Skeletal muscle tissue (tissue), 4 donors: ENCODE data around the gene ETF1. TPM values are rescaled to one million over a fixed set of nuclear protein-coding genes. Genes with fewer than 3 reads are reported as not detected.

Experiments used
- H3K27ac ChIP-seq: one replicate; pipeline ENCODE4 v1.7.0; 2013; ENCODE audit warnings: mild to moderate bottlenecking, low read depth, low read length, inconsistent platforms
- H3K27me3 ChIP-seq, 3 donors: one replicate each; pipeline ENCODE4 v1.7.0; 2013; ENCODE audit warnings: low read length in 3 of 3; ENCODE audit not compliant: control insufficient read depth in 3 of 3, insufficient read depth in 3 of 3
- H3K36me3 ChIP-seq, 3 donors: one replicate each; pipeline ENCODE4 v1.7.0; 2013; ENCODE audit warnings: low read length in 3 of 3; ENCODE audit not compliant: control insufficient read depth in 3 of 3, insufficient read depth in 3 of 3
- H3K4me1 ChIP-seq, 3 donors: one replicate each; pipeline ENCODE4 v1.7.0; 2013; ENCODE audit warnings: low read length in 3 of 3, mild to moderate bottlenecking in 3 of 3; ENCODE audit not compliant: control insufficient read depth in 3 of 3, insufficient read depth in 3 of 3
- H3K4me3 ChIP-seq, 3 donors: one replicate each; pipeline ENCODE4 v1.7.0; 2013; ENCODE audit warnings: low read length in 3 of 3
- H3K9ac ChIP-seq, 3 donors: one replicate each; pipeline ENCODE4 v1.7.0; 2013; ENCODE audit warnings: low read length in 3 of 3, mild to moderate bottlenecking in 3 of 3, moderate library complexity in 2 of 3, low read depth in 1 of 3
- H3K9me3 ChIP-seq, 3 donors: one replicate each; pipeline ENCODE4 v1.7.0; 2013; ENCODE audit warnings: low read length in 3 of 3; ENCODE audit not compliant: control insufficient read depth in 3 of 3
- total RNA-seq: library from RNA; depleted of rRNA; stranded (reverse); fragments of >200 nt; gene quantifications from one replicate; pipeline ENCODE4 v1.2.3, GENCODE V29; 2014
- donor health status: Osteomylitis.

Gene ETF1
- total RNA-seq, 1 donor from 2014 or later, result 45.4 TPM

DNA sequence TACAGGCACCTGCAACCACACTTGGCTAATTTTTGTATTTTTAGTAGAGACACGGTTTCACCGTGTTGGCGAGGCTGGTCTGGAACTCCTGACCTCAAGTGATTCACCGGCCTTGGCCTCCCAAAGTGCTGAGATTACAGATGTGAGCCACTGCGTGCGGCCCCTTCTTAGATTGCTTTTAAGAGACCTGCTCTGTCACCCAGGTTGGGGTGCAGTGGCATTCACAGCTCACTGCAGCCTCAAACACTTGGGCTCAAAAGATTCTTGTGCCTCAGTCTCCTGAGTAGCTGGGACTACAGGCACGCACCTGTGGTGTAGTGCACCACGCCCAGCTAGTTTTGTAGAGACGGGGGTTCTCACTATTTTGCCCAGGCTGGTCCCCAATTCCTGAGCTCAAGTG is 21.2 kb upstream of the ETF1 start:
- Histone ChIP-seq H3K9me3 (no peaks in the 10 kb centered on the region), H3K4me1 (no peaks in the 10 kb centered on the region), H3K4me3 (no peak overlapping the region), H3K36me3 (peaks cover 67 to 83% (median 80%) of the 10 kb centered on the region in 3 donors), H3K27ac (no peak overlapping the region), H3K9ac (no peak overlapping the region), H3K27me3 (no peaks in the 10 kb centered on the region)

DNA sequence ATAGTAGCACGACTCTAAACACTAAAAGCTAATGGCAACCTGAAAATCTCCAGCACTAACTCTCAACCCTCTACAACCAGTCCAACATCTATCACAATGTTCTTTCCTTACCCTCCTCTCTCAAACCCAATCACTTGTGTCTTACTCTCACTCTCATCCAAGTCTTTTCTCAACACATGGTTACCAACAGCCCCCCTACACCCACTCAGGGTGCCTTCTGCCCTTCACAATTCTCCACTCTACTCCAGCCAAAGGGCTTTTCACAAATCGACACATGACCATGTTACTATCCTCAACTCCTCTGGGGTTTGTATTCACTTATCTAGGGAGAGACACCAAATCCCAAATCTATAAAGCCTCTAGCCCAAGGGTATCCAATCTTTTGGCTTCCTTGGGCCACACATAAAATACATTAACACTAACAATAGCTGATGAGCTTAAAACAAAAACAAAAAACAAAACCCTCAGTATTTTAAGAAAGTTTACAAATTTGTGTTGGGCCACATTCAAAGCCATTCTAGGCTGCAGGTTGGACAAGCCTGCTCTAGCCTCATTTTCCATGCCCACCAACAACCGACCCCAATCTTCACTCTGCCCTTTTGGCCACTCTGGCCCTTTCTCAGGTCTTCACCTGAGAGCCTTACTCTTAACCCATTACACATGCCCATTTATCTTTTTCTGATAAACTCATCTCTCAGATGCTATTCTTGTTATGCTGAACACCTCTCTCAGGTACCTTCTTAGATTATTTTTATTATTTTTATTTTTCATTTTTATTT is 20.5 kb upstream of the ETF1 start:
- H3K9me3 ChIP-seq, result no peaks in the 10 kb centered on the region
- H3K4me1 ChIP-seq, result no peaks in the 10 kb centered on the region
- no peak overlapping the region for H3K9ac ChIP-seq
- peaks cover 66 to 85% (median 80%) of the 10 kb centered on the region in 3 donors for H3K36me3 ChIP-seq
- H3K27me3 ChIP-seq, result no peaks in the 10 kb centered on the region
- no peak overlapping the region for H3K4me3 ChIP-seq
- no peak overlapping the region for H3K27ac ChIP-seq

DNA sequence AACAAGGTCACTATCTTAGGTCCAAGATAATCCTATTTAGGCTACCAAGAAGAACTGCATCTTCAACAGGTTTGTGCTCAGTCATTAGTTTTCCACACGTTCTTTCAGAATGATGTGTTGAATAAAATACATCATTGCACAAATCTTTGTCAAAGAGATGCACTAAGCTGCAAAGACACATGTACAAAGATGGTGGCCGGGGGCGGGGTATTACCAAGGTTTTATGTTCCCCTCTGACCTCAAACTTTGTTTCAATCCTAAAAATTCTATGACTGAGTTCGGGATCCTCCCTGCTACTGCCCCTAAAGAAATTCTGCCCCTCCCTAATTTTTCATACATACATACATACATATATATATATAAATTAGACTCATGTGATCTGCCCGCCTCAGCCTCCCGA is 17.9 kb upstream of the ETF1 start:
- Histone ChIP-seq H3K27me3 (no peaks in the 10 kb centered on the region), H3K9ac (no peak overlapping the region), H3K36me3 (peaks cover 65 to 88% (median 80%) of the 10 kb centered on the region in 3 donors), H3K4me1 (no peaks in the 10 kb centered on the region), H3K4me3 (no peak overlapping the region), H3K27ac (no peak overlapping the region), H3K9me3 (no peaks in the 10 kb centered on the region)

DNA sequence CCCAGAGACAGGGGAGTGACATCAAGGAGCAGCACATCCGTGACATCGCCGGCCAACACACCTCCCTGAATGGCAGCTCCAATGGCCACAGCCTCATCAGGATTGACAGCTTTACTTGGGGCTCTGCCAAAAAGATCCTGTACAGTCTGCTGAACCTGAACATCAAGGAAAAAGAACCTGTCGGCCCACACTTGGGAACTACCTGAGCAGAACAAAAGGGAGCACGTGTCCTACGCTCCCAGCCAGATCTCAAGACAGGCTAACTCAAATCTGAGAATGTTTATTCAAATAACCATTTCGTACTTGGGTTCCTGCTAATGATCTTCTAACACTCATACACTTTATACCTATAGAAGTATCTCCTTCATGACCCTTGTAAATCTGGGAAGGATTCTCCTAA is 16.9 kb upstream of the ETF1 start:
- H3K9me3 ChIP-seq, result no peaks in the 10 kb centered on the region
- H3K4me3 ChIP-seq, result no peak overlapping the region
- no peak overlapping the region for H3K27ac ChIP-seq
- no peaks in the 10 kb centered on the region for H3K27me3 ChIP-seq
- no peaks in the 10 kb centered on the region for H3K4me1 ChIP-seq
- peaks cover 61 to 88% (median 77%) of the 10 kb centered on the region in 3 donors for H3K36me3 ChIP-seq
- H3K9ac ChIP-seq, result no peak overlapping the region

DNA sequence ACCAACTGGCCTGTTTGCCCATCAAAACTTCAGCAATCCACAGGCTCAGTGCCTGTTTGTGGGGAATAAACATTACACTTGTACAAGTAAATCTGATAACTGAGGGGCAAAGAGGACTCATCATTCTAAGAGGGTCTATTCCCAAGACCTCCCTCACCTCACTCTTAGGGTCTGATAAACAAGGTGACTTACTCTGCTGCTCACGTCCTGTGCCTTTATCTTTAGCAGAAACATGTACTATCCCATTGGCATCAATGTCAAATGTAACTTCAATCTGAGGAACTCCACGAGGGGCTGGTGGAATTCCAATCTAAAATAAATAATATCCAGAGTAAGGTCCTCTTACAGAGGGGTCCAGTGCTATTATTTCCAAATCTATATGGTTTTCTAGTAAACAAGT is 14.6 kb upstream of the ETF1 start:
- H3K9me3 ChIP-seq, result no peaks in the 10 kb centered on the region

DNA sequence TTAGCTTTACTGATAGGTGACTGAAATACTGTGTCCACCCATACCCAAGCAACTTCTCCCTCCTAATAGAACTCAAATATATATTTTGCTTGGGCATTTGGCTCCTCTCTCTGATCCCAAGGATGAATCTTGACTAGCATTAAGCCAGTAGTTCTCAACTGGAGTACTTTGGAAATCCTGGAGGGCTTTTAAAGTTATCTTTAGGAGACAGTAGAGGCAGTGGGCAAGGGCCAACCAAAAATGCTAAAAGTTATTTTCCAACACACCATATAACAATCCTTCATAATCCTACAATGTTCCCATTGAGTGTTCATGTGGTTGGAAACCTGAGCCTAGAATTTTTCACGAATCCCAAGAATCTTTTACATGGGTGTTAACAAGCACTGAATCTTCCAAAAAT is 11.1 kb upstream of the ETF1 start:
- Histone ChIP-seq H3K4me1 (no peaks in the 10 kb centered on the region), H3K4me3 (no peak overlapping the region), H3K9ac (no peak overlapping the region), H3K36me3 (peaks cover 28 to 52% (median 47%) of the 10 kb centered on the region in 3 donors), H3K9me3 (no peaks in the 10 kb centered on the region), H3K27me3 (no peaks in the 10 kb centered on the region), H3K27ac (no peak overlapping the region)

More for the DNA sequence above, 14.6 kb upstream of the ETF1 start:
- no peaks in the 10 kb centered on the region for H3K27me3 ChIP-seq
- H3K4me3 ChIP-seq, result no peak overlapping the region
- no peak overlapping the region for H3K27ac ChIP-seq
- H3K4me1 ChIP-seq, result no peaks in the 10 kb centered on the region
- H3K9ac ChIP-seq, result no peak overlapping the region
- H3K36me3 ChIP-seq, result peaks cover 48 to 77% (median 73%) of the 10 kb centered on the region in 3 donors

DNA sequence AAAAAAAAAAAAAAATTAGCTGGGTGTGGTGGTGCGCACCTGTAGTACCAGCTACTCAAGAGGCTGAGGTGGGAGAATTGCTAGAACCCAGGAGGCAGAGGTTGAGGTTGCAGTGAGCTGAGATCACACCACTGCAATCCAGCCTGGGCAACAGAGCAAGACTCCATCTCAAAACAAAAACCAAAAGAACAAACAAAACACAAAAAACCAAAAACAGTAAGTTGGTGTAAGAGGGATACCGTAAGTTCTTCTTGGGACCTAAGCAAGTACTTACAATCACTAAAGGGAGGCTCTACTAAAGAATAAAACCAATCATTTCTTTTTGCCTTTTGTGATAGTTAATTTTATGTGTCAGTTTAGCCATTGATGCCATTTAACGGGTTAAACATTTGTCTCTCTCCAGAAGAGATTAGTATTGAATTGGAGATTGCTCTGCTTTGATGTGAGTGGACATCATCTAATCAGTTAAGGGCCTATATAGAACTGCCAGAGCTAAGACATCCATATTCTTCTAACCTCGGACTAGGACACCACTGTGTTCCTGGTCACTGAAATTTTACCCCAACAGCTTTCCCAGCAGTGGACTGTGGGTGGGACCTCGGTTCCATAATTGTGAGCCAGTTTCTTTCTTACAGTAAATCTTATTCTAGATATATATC is 10.5 kb upstream of the ETF1 start:
- H3K27me3 ChIP-seq, result no peaks in the 10 kb centered on the region
- H3K9me3 ChIP-seq, result no peaks in the 10 kb centered on the region
- H3K4me1 ChIP-seq, result peaks cover 0 to 1% (median 0%) of the 10 kb centered on the region in 3 donors
- peaks cover 23 to 48% (median 41%) of the 10 kb centered on the region in 3 donors for H3K36me3 ChIP-seq
- H3K27ac ChIP-seq, result no peak overlapping the region
- H3K9ac ChIP-seq, result no peak overlapping the region
- H3K4me3 ChIP-seq, result no peak overlapping the region

DNA sequence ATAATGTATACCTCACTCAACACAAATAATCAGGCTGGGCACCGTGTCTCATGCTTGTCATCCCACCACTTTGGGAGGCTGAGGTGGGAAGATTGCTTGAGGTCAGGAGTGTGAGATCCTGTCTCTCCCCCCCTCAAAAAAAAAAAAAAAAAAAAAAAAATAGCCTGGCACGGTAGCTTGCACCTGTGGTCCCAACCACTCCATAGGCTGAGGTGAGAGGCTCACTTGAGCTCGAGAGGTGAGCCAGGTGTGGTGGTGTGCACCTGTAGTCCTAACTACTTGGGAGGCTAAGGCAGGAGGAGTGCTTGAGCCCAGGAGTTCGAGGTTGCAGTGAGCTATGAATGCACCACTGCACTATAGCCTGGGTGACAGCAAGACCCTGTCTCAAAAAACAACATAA is 9.6 kb upstream of the ETF1 start:
- Histone ChIP-seq H3K36me3 (peaks cover 19 to 40% (median 32%) of the 10 kb centered on the region in 3 donors), H3K4me1 (peaks cover 4 to 8% (median 5%) of the 10 kb centered on the region in 3 donors), H3K27ac (no peak overlapping the region), H3K4me3 (no peak overlapping the region), H3K9ac (no peak overlapping the region), H3K9me3 (no peaks in the 10 kb centered on the region), H3K27me3 (no peaks in the 10 kb centered on the region)

DNA sequence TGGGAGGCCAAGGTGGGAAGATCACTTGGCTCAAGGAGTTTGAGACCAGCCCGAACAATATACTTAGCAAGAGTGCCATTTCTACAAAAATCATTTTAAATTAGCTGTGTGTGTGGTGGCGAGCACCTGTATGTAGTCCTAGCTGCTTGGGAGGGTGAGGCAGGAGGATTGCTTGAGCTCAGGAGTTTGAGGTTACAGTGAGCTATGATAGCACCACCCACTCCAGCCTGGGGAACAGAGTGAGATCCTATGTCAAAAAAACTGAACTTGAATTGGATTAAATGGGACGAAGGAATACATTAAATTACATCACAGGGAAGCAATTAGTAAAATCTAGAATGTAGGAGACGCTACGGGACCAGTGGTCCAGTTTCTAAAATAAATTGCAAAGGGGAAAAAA is 6.4 kb upstream of the ETF1 start:
- Histone ChIP-seq H3K27me3 (no peaks in the 10 kb centered on the region), H3K9me3 (no peaks in the 10 kb centered on the region), H3K36me3 (peaks cover 0 to 12% (median 2%) of the 10 kb centered on the region in 3 donors), H3K27ac (no peak overlapping the region), H3K4me1 (peaks cover 25 to 40% (median 32%) of the 10 kb centered on the region in 3 donors), H3K4me3 (no peak overlapping the region), H3K9ac (no peak overlapping the region)

DNA sequence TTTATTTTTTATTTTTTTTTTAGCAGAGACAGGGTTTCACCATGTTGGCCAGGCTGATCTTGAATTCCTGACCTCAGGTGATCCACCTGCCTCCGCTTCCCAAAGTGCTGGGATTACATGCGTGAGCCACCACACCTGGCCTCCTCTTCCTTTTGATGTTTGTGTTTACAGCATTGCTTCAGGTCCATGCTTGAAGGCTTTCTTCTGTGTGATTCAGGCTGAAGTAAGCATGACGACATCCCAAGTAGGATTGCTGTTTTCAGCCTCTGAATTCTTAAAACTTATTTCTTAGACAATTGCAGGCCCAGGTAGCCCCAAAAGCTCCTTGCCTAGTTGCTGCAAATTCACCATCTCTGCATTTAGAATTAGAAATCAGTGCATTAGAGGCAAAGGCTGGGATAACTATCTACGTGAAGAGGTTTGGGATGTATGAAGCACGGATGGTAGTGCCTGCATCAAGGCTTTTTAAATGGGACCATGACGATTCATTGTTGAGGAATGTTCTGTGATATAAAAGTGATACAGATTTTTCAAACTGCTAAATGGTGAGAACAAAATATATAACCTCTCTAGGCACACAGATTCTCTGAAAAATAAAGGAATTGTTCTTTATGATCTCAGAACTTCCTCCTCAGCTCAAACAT is 3.0 kb upstream of the ETF1 start:
- H3K9me3 ChIP-seq, result no peaks in the 10 kb centered on the region
- peak overlapping the region in 1 of 3 donors; percentile 43 for H3K9ac ChIP-seq
- H3K4me1 ChIP-seq, result peaks cover 40 to 63% (median 45%) of the 10 kb centered on the region in 3 donors
- peak overlapping the region in 1 of 3 donors; percentile 23 for H3K4me3 ChIP-seq
- peaks cover 0 to 2% (median 0%) of the 10 kb centered on the region in 3 donors for H3K36me3 ChIP-seq
- no peaks in the 10 kb centered on the region for H3K27me3 ChIP-seq
- H3K27ac ChIP-seq, result no peak overlapping the region
